ENCODE results near the gene NPAS1. TPM values are rescaled to one million over a fixed set of nuclear protein-coding genes. Genes with fewer than 3 reads are reported as not detected.

The NPAS1 gene
- total RNA-seq, 1 donor from 2014 or later, result 1.2 TPM

DNA sequence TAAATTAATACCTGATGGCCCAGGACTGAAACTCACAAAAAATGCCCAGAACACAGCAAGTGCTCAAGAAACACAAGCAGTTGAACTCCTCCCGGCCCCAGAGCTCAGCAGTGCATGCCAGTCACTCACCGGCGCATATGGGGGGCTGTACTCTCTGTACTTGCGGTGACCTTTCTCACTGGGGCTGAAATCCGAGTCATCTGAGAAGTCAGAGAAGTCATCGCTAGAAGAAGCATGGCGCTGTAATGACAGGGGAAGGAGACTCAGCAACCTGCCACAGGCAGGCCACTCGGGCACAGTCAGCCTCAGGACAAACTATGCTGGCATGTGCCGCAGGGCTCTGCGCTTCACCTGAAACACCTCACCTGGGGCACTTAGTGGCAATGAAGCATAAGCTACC, 74.2 kb downstream of the NPAS1 start:
- H3K36me3 Mint-ChIP-seq, result peaks cover 17% of the 10 kb centered on the region
- H3K79me2 ChIP-seq (ENCODE audit: low read depth), result peaks cover 55% of the 10 kb centered on the region

DNA sequence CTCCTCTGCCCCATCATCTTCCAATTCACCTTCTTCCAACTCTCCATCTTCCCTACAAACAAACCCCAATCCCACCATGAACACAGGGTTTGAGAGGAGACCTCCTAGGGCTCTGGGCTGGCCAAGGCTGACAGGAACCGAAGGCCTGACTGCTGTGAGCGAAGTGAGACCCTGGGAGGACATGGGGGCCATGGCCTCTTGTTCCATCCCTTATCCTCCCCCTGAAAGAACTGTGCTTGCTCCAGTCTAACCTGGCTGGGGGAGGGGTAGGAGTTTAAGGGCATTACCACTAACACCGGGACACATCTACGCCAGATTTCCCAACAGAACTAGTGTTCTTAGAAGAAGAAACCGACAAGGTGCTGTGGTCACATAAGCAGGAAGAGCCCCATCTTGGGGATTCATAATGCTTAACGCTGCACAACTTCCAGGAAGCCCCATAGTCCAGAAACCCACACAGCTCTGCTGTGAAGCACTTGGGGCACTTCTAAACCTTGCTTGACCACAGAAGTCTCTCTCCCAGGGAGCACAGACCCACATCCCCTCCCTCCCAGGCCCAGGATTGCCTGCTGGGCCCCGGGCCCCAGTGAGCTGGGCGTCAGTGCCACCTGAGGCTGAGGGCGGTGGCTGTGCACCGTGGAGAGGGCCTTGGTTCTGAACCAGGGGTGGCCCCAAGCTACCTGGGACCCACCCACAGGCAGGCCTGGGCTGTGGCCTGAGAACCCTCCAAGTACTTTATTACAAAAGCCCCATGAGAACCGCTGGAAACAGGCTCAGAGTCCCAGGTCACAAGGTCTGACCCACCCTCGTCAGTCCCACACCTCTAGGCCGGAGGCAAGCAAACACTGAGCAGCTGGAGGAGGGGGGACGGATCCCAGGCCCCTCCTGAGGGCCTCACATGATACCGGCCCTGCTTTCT, 75.2 kb downstream of the NPAS1 start:
- TF ChIP-seq EZH2phosphoT487 (IDR thresholded peaks at IDR 0.05) (no peak), EZH2 (IDR thresholded peaks at IDR 0.05) (no peak)
- TF ChIP-seq, protein P1, sequence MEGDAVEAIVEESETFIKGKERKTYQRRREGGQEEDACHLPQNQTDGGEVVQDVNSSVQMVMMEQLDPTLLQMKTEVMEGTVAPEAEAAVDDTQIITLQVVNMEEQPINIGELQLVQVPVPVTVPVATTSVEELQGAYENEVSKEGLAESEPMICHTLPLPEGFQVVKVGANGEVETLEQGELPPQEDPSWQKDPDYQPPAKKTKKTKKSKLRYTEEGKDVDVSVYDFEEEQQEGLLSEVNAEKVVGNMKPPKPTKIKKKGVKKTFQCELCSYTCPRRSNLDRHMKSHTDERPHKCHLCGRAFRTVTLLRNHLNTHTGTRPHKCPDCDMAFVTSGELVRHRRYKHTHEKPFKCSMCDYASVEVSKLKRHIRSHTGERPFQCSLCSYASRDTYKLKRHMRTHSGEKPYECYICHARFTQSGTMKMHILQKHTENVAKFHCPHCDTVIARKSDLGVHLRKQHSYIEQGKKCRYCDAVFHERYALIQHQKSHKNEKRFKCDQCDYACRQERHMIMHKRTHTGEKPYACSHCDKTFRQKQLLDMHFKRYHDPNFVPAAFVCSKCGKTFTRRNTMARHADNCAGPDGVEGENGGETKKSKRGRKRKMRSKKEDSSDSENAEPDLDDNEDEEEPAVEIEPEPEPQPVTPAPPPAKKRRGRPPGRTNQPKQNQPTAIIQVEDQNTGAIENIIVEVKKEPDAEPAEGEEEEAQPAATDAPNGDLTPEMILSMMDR (IDR thresholded peaks at IDR 0.05), result no peak
- Mint-ChIP-seq H3K9me3 (no peaks in the 10 kb centered on the region), H3K27ac (peak overlapping the region; percentile 14), H3K27me3 (ENCODE audit: insufficient read depth, low read depth) (peaks cover 5% of the 10 kb centered on the region), H3K4me1 (peaks cover 41% of the 10 kb centered on the region), H3K36me3 (peaks cover 17% of the 10 kb centered on the region), H3K4me3 (no peak overlapping the region)
- H3K4me1 ChIP-seq, result peaks cover 35% of the 10 kb centered on the region
- H4K20me1 ChIP-seq (ENCODE audit: low read depth), result peaks cover 66% of the 10 kb centered on the region
- DNase-seq (ENCODE audit: low spot score), result no peak
- H3K27me3 ChIP-seq, result no peaks in the 10 kb centered on the region
- H3K27ac ChIP-seq, result no peak overlapping the region
- H3K36me3 ChIP-seq, result no peaks in the 10 kb centered on the region
- H2AFZ ChIP-seq (replicated peaks), result no peak overlapping the region
- H3K79me2 ChIP-seq (ENCODE audit: low read depth), result peaks cover 64% of the 10 kb centered on the region
- no peak overlapping the region for H3K4me3 ChIP-seq
- peaks cover 2% of the 10 kb centered on the region for H3F3A ChIP-seq (ENCODE audit: low read depth)
- no peak overlapping the region for H3K4me2 ChIP-seq
- no peaks in the 10 kb centered on the region for H3K9me3 ChIP-seq (ENCODE audit: low read depth)
- peak overlapping the region; percentile 37 for H3K9ac ChIP-seq

More for the DNA sequence above, 74.2 kb downstream of the NPAS1 start:
- no peak overlapping the region for H3K4me3 ChIP-seq
- Mint-ChIP-seq H3K4me3 (no peak overlapping the region), H3K4me1 (peaks cover 34% of the 10 kb centered on the region), H3K27me3 (ENCODE audit: insufficient read depth, low read depth) (peaks cover 5% of the 10 kb centered on the region), H3K27ac (no peak overlapping the region), H3K9me3 (no peaks in the 10 kb centered on the region)
- H2AFZ ChIP-seq (replicated peaks), result no peak overlapping the region
- H3K4me2 ChIP-seq, result no peak overlapping the region
- H3K9ac ChIP-seq, result no peak overlapping the region
- no peak overlapping the region for H3K27ac ChIP-seq
- DNase-seq (ENCODE audit: low spot score), result no peak
- peaks cover 25% of the 10 kb centered on the region for H3K4me1 ChIP-seq
- no peaks in the 10 kb centered on the region for H3F3A ChIP-seq (ENCODE audit: low read depth)
- no peaks in the 10 kb centered on the region for H3K9me3 ChIP-seq (ENCODE audit: low read depth)
- H4K20me1 ChIP-seq (ENCODE audit: low read depth), result peaks cover 56% of the 10 kb centered on the region
- H3K27me3 ChIP-seq, result no peaks in the 10 kb centered on the region
- no peaks in the 10 kb centered on the region for H3K36me3 ChIP-seq
- TF ChIP-seq, protein P1 (IDR thresholded peaks at IDR 0.05), result no peak
- TF ChIP-seq EZH2phosphoT487 (IDR thresholded peaks at IDR 0.05) (no peak), EZH2 (IDR thresholded peaks at IDR 0.05) (no peak)

Other genes with a start within 250 kb of the NPAS1 start
- 39.5 and 81.6 TPM in 2 replicates for gene SLC1A5, start 231.2 kb upstream of the NPAS1 start, total RNA-seq (ENCODE audit: low replicate concordance)
- 104 and 120 TPM in 2 replicates for gene AP2S1, start 169.0 kb upstream of the NPAS1 start, total RNA-seq (ENCODE audit: low replicate concordance)
- gene ARHGAP35, start 158.8 kb upstream of the NPAS1 start, total RNA-seq (ENCODE audit: low replicate concordance), result 38.4 and 43.3 TPM in 2 replicates
- gene TMEM160, start 28.8 kb downstream of the NPAS1 start, total RNA-seq (ENCODE audit: low replicate concordance), result 8.0 and 66.2 TPM in 2 replicates
- 19.1 and 29.1 TPM in 2 replicates for gene ZC3H4, start 93.9 kb downstream of the NPAS1 start, total RNA-seq (ENCODE audit: low replicate concordance)
- 258 and 305 TPM in 2 replicates for gene SAE1, start 111.0 kb downstream of the NPAS1 start, total RNA-seq (ENCODE audit: low replicate concordance)
- 2.8 and 19.1 TPM in 2 replicates for gene BBC3, start 211.4 kb downstream of the NPAS1 start, total RNA-seq (ENCODE audit: low replicate concordance)
- 3.4 and 16.0 TPM in 2 replicates for gene CCDC9, start 236.7 kb downstream of the NPAS1 start, total RNA-seq (ENCODE audit: low replicate concordance)